PC-3 (cell line): ENCODE measurements around the gene CCDC74B.

Experiments
- EZH2 ChIP-seq: fragments of 300-600 bp; sonication (generic); IDR thresholded peaks from one replicate; pipeline ENCODE4 v1.6.1; 2017; ENCODE audit warnings: antibody characterized with exemption, mild to moderate bottlenecking, low read length; ENCODE audit not compliant: unreplicated experiment
- TF ChIP-seq, protein P1 (sequence below): fragments of 300-600 bp; sonication (generic); conservative IDR thresholded peaks from 2 replicates; pipeline ENCODE4 v1.5.1; 2017; ENCODE audit warnings: antibody characterized with exemption, low read depth, mild to moderate bottlenecking, low read length

DNA sequence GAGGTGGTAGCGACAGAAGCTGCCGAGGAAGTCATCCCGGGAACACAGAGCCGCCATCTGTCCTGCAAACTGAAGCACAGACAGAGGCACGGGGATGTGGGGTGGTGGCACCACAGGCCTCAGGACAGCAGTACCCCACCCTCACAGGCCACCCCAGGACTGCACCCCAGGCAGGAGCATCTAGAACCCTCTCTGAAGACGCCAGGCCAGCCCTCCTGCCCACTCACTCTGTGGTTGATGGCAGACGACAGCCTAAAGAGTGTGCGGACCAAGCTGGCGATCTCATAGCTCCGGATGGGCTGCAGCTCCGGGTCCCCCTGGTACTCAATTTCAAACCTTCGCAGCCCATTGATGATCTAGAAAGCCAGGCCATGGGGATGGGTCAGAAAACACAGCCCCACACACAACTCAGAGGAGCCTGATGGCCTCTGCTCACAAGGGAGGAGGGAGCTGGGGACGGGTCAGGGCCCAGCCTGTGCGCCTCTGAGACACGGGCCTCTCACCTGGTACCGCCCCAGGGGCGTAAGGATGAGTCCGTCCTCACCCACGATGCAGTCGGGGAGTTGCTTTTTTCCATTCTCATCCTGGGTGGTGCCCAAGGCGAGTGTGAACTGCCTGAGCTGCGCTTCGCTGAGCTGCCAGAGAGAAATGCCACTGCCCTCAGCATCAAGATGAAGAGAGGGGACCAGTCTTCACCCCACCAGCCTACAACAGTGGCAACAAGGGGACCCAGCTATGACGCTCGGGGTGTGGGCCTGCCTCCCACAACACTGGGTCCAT lies 8.1 kb upstream of the CCDC74B start:
- TF ChIP-seq EZH2: no peak
- TF ChIP-seq, protein P1, sequence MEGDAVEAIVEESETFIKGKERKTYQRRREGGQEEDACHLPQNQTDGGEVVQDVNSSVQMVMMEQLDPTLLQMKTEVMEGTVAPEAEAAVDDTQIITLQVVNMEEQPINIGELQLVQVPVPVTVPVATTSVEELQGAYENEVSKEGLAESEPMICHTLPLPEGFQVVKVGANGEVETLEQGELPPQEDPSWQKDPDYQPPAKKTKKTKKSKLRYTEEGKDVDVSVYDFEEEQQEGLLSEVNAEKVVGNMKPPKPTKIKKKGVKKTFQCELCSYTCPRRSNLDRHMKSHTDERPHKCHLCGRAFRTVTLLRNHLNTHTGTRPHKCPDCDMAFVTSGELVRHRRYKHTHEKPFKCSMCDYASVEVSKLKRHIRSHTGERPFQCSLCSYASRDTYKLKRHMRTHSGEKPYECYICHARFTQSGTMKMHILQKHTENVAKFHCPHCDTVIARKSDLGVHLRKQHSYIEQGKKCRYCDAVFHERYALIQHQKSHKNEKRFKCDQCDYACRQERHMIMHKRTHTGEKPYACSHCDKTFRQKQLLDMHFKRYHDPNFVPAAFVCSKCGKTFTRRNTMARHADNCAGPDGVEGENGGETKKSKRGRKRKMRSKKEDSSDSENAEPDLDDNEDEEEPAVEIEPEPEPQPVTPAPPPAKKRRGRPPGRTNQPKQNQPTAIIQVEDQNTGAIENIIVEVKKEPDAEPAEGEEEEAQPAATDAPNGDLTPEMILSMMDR: no peak
